ENCODE data around the gene RFTN1. TPM values are rescaled to one million over a fixed set of nuclear protein-coding genes. Genes with fewer than 3 reads are reported as not detected.

The RFTN1 gene
- total RNA-seq, 6 experiments from 2014 or later: 15.1 to 36.0 (median 19.8) TPM

- H3K9me3 ChIP-seq: no peaks in the 10 kb centered on the region
- no peak for ATAC-seq
- TF ChIP-seq CTCF (IDR thresholded peaks at IDR 0.05) (no peak), POLR2A (IDR thresholded peaks at IDR 0.05) (no peak)
- no peak overlapping the region for H3K4me3 ChIP-seq
- no peak for DNase-seq
- no peaks in the 10 kb centered on the region for H3K36me3 ChIP-seq
- intact Hi-C loops (cut with DNase I): no loop called here
- H3K27ac ChIP-seq: no peak overlapping the region
- no peaks in the 10 kb centered on the region for H3K27me3 ChIP-seq
- H3K4me1 ChIP-seq: peaks cover 0 to 33% (median 16%) of the 10 kb centered on the region in 4 donors
- 40% methylated on average over 2 of the region's 2 CpGs for WGBS (ENCODE audit: insufficient coverage, low coverage, low lambda C conversion rate, missing lambda C conversion rate)
These were observed 6.5 kb downstream of the RFTN1 start for GRCh38 chr3:16506884-16507577.

- 50% methylated on average over 2 of the region's 3 CpGs for WGBS (ENCODE audit: insufficient coverage, low coverage, low lambda C conversion rate, missing lambda C conversion rate)
- H3K4me1 ChIP-seq: peaks cover 0 to 27% (median 13%) of the 10 kb centered on the region in 4 donors
- ATAC-seq: no peak
These were observed 7.0 kb downstream of the RFTN1 start for GRCh38 chr3:16506451-16506850.

GRCh38 chr3:16504692-16505091, 8.8 kb downstream of the RFTN1 start:
- WGBS (ENCODE audit: insufficient coverage, low coverage, low lambda C conversion rate, missing lambda C conversion rate): 50% methylated on average over 4 of the region's 4 CpGs
- ATAC-seq (no peak), DNase-seq (no peak)
- Histone ChIP-seq H3K36me3 (peaks cover 0 to 5% (median 0%) of the 10 kb centered on the region in 4 donors), H3K9me3 (no peaks in the 10 kb centered on the region), H3K4me3 (no peak overlapping the region), H3K27me3 (no peaks in the 10 kb centered on the region), H3K27ac (no peak overlapping the region), H3K4me1 (peaks cover 0 to 13% (median 5%) of the 10 kb centered on the region in 4 donors)
- intact Hi-C loops (cut with DNase I): no loop called here
- TF ChIP-seq CTCF (IDR thresholded peaks at IDR 0.05) (no peak), POLR2A (IDR thresholded peaks at IDR 0.05) (no peak)

More at GRCh38 chr3:16506451-16506850, 7.0 kb downstream of the RFTN1 start:
- intact Hi-C loops (cut with DNase I): no loop called here
- TF ChIP-seq POLR2A (IDR thresholded peaks at IDR 0.05) (no peak), CTCF (IDR thresholded peaks at IDR 0.05) (no peak)
- Histone ChIP-seq H3K4me3 (no peak overlapping the region), H3K27ac (no peak overlapping the region), H3K27me3 (no peaks in the 10 kb centered on the region), H3K9me3 (no peaks in the 10 kb centered on the region), H3K36me3 (no peaks in the 10 kb centered on the region)
- DNase-seq: no peak

GRCh38 chr3:16504242-16504641, 9.3 kb downstream of the RFTN1 start:
- no peak for ATAC-seq
- intact Hi-C loops (cut with DNase I): no loop called here

More at GRCh38 chr3:16504242-16504641, 9.3 kb downstream of the RFTN1 start:
- no peak for DNase-seq
- WGBS (ENCODE audit: insufficient coverage, low coverage, low lambda C conversion rate, missing lambda C conversion rate): 74% methylated on average over 2 of the region's 2 CpGs
- H3K27ac ChIP-seq: no peak overlapping the region
- no peaks in the 10 kb centered on the region for H3K9me3 ChIP-seq
- peaks cover 0 to 10% (median 3%) of the 10 kb centered on the region in 4 donors for H3K4me1 ChIP-seq
- TF ChIP-seq CTCF (IDR thresholded peaks at IDR 0.05): no peak
- no peak for TF ChIP-seq POLR2A (IDR thresholded peaks at IDR 0.05)
- H3K27me3 ChIP-seq: no peaks in the 10 kb centered on the region
- H3K4me3 ChIP-seq: no peak overlapping the region
- peaks cover 0 to 5% (median 0%) of the 10 kb centered on the region in 4 donors for H3K36me3 ChIP-seq
